Naive thymus-derived CD4-positive, alpha-beta T cell (primary cell): ENCODE data around the gene EPHA8. TPM values are rescaled to one million over a fixed set of nuclear protein-coding genes. Genes with fewer than 3 reads are reported as not detected.

Experiments
- ATAC-seq: fragments of 150-1000 bp; cut with Tn5 transposase; 2 replicates; pipeline ENCODE4 v1.10.0; 2021; ENCODE audit warnings: mild to moderate bottlenecking, moderate library complexity
- CTCF ChIA-PET: fragments of 350-600 bp; sonication (Branson Sonifier 250); formaldehyde crosslinking; loops from one replicate; lab custom pipeline; 2021; ENCODE audit warnings: antibody characterized with exemption; lab: Charles Lee
- POLR2A ChIA-PET: fragments of 350-600 bp; sonication (Branson Sonifier 250); formaldehyde crosslinking; loops from one replicate; lab custom pipeline; 2021; ENCODE audit warnings: antibody characterized with exemption, inconsistent platforms; lab: Charles Lee
- DNase-seq, 9 donors: peaks; one replicate each; pipeline versions ENCODE4 v3.0.0 to v3.0.0-alpha.2; 2020 to 2022; ENCODE audit warnings: mixed read lengths in 1 of 9
- H3K27ac ChIP-seq: one replicate; pipeline ENCODE4 v1.7.0; 2013; ENCODE audit warnings: mild to moderate bottlenecking, low read depth, low read length, moderate library complexity
- H3K27me3 ChIP-seq, 2 donors: one replicate each; pipeline ENCODE4 v1.7.0; 2013; ENCODE audit warnings: low read length in 2 of 2, mild to moderate bottlenecking in 2 of 2, moderate library complexity in 2 of 2; ENCODE audit not compliant: control insufficient read depth in 2 of 2, insufficient read depth in 2 of 2
- H3K36me3 ChIP-seq, 3 experiments: 1 replicate in 2 of 3; 2 replicates in 1 of 3; pipeline ENCODE4 v1.7.0; 2013; ENCODE audit warnings: low read length in 3 of 3, mild to moderate bottlenecking in 3 of 3, moderate library complexity in 1 of 3; ENCODE audit not compliant: insufficient read depth in 3 of 3, control insufficient read depth in 2 of 3
- H3K4me1 ChIP-seq, 2 donors: one replicate each; pipeline ENCODE4 v1.7.0; 2013; ENCODE audit warnings: low read length in 2 of 2, mild to moderate bottlenecking in 2 of 2, moderate library complexity in 1 of 2; ENCODE audit not compliant: control insufficient read depth in 2 of 2, insufficient read depth in 2 of 2
- H3K4me3 ChIP-seq: 2 replicates; pipeline ENCODE4 v1.7.0; 2013; ENCODE audit warnings: mild to moderate bottlenecking, low read length
- H3K9me3 ChIP-seq, 3 experiments: 1 replicate in 2 of 3; 2 replicates in 1 of 3; pipeline ENCODE4 v1.7.0; 2013; ENCODE audit warnings: low read length in 3 of 3; ENCODE audit not compliant: control insufficient read depth in 2 of 3
- H3K27ac Mint-ChIP-seq, 9 donors: one replicate each; pipeline ENCODE4 v1.8.0; 2020 to 2022; ENCODE audit warnings: mixed read lengths in 9 of 9, mild to moderate bottlenecking in 8 of 9, moderate library complexity in 5 of 9, inconsistent platforms in 2 of 9
- H3K27me3 Mint-ChIP-seq, 5 donors: one replicate each; pipeline ENCODE4 v1.8.0; 2021 to 2022; ENCODE audit warnings: mixed read lengths in 5 of 5, mild to moderate bottlenecking in 1 of 5
- H3K36me3 Mint-ChIP-seq, 5 donors: one replicate each; pipeline ENCODE4 v1.8.0; 2020 to 2022; ENCODE audit warnings: mixed read lengths in 5 of 5, mild to moderate bottlenecking in 3 of 5, inconsistent platforms in 1 of 5
- H3K4me1 Mint-ChIP-seq, 7 donors: one replicate each; pipeline ENCODE4 v1.8.0; 2020 to 2022; ENCODE audit warnings: mixed read lengths in 7 of 7, mild to moderate bottlenecking in 3 of 7, inconsistent platforms in 1 of 7
- H3K4me3 Mint-ChIP-seq, 10 donors: one replicate each; pipeline ENCODE4 v1.8.0; 2020 to 2022; ENCODE audit warnings: mild to moderate bottlenecking in 10 of 10, mixed read lengths in 10 of 10, moderate library complexity in 6 of 10, inconsistent platforms in 2 of 10
- H3K9me3 Mint-ChIP-seq, 11 donors: one replicate each; pipeline ENCODE4 v1.8.0; 2020 to 2022; ENCODE audit warnings: mixed read lengths in 11 of 11, mild to moderate bottlenecking in 4 of 11, inconsistent platforms in 1 of 11, moderate library complexity in 1 of 11
- intact Hi-C, 2 donors: fragments of 100-400 bp; cut with micrococcal nuclease; formaldehyde crosslinking; loops; one replicate each; pipeline ENCODE4 v1.15.1; 2023
- polyA plus RNA-seq, 2 donors: library from polyadenylated mRNA; unstranded; fragments of 300-500 nt; fragmentation: Illumina TruSeq; gene quantifications; one replicate each; pipeline ENCODE4 v1.2.3, GENCODE V29; 2021
- total RNA-seq, 6 experiments: library from RNA in 5 of 6; stranded (reverse) in 5 of 6; gene quantifications; 1 replicate in 5 of 6; 2 replicates in 1 of 6; pipeline ENCODE4 v1.2.3 and lab custom pipeline; 2021 to 2026

EPHA8 gene
- total and polyA plus RNA-seq, 7 experiments from 2014 or later, result not detected

DNA sequence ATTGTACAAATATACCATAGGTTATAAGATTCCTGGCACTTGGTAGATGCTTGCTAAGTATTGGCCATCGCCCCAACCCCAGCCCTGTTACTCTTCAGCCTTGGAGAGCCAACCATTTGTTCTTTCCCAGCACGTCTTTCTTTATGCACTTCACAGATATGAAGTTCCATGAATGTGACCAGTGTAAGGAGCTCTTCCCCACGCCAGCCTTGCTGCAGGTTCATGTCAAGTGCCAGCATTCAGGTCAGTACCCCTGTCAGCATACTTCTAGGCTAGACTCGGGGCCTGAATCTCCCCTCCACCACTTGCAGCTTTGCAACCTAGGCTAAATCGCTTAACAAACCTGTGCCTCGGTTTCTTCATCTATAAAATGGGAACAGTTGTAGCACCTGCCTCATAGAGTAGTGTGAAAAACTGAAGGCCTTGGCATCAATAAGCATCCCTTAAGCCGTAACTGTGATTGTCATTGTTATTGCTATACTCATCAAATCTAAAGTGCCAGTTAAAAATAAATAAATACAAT is 41.0 kb upstream of the EPHA8 start:
- Histone ChIP-seq H3K4me1 (no peaks in the 10 kb centered on the region), H3K27me3 (no peaks in the 10 kb centered on the region), H3K9me3 (no peaks in the 10 kb centered on the region), H3K27ac (no peak overlapping the region), H3K4me3 (no peak overlapping the region), H3K36me3 (peaks cover 19 to 94% (median 30%) of the 10 kb centered on the region in 3 experiments)
- Mint-ChIP-seq H3K4me1 (no peaks in the 10 kb centered on the region), H3K27ac (no peak overlapping the region), H3K9me3 (no peaks in the 10 kb centered on the region), H3K36me3 (peaks cover 4 to 83% (median 50%) of the 10 kb centered on the region in 5 donors), H3K4me3 (no peak overlapping the region), H3K27me3 (no peaks in the 10 kb centered on the region)
- intact Hi-C loops, result no loop called here
- no peak for DNase-seq
- ChIA-PET CTCF (no interaction called here), POLR2A (no interaction called here)
- no peak for ATAC-seq

DNA sequence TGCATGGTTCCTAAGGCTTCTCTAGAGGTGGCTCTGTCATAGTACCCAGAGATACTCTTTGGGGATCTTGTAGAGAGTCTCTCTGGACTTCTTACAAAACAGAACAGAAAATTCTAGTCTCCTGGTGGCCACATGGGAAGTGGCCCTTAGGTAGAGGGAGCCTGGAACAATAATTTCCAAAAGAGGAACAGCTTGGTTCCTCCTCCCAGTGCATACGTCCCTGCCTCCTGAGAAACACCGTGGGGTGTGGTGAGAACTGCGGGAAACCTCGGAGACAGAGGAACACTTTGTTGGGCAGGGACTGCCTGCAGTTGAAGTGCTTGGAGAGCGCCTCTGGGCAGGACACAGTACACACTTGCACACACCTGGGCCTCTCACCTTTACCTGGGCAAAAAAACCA is 38.8 kb upstream of the EPHA8 start:
- intact Hi-C loops, result no loop called here
- no peak overlapping the region for H3K4me3 ChIP-seq
- H3K27me3 ChIP-seq, result no peaks in the 10 kb centered on the region
- Mint-ChIP-seq H3K27me3 (no peaks in the 10 kb centered on the region), H3K9me3 (no peaks in the 10 kb centered on the region), H3K27ac (no peak overlapping the region), H3K4me3 (no peak overlapping the region), H3K4me1 (no peaks in the 10 kb centered on the region), H3K36me3 (peaks cover 5 to 76% (median 37%) of the 10 kb centered on the region in 5 donors)
- DNase-seq, result no peak
- H3K9me3 ChIP-seq, result no peaks in the 10 kb centered on the region
- peaks cover 1 to 93% (median 23%) of the 10 kb centered on the region in 3 experiments for H3K36me3 ChIP-seq
- CTCF ChIA-PET, result no interaction called here
- ATAC-seq, result no peak
- no peak overlapping the region for H3K27ac ChIP-seq
- no peaks in the 10 kb centered on the region for H3K4me1 ChIP-seq
- POLR2A ChIA-PET, result no interaction called here

DNA sequence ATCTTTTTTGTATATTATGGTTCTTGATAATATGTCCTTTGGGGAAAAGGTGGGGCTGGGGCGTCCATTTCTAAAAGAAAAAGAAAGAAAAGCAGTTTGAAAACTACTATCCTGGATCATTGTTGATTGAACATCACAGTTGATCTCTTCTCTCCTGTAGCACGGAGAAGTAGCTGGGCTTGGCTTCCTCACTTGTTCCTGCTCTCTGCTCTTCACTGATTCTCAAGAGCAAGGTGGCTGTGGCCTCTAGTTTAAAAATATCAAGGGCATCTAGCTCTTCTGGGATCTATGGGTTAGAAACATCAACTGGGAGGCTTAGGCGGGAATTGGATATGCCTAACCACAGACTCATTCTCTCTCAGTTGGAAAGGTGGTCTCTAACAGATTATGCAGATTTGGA is 38.1 kb upstream of the EPHA8 start:
- H3K4me1 Mint-ChIP-seq, result no peaks in the 10 kb centered on the region
- Histone ChIP-seq H3K27ac (no peak overlapping the region), H3K27me3 (no peaks in the 10 kb centered on the region), H3K4me1 (no peaks in the 10 kb centered on the region), H3K4me3 (no peak overlapping the region), H3K9me3 (no peaks in the 10 kb centered on the region), H3K36me3 (peaks cover 0 to 88% (median 23%) of the 10 kb centered on the region in 3 experiments)
- no peak overlapping the region for H3K4me3 Mint-ChIP-seq
- H3K27me3 Mint-ChIP-seq, result no peaks in the 10 kb centered on the region
- peaks cover 4 to 76% (median 34%) of the 10 kb centered on the region in 5 donors for H3K36me3 Mint-ChIP-seq
- intact Hi-C loops, result no loop called here
- H3K27ac Mint-ChIP-seq, result no peak overlapping the region
- ChIA-PET POLR2A (no interaction called here), CTCF (no interaction called here)
- H3K9me3 Mint-ChIP-seq, result no peaks in the 10 kb centered on the region
- DNase-seq (no peak), ATAC-seq (no peak)

DNA sequence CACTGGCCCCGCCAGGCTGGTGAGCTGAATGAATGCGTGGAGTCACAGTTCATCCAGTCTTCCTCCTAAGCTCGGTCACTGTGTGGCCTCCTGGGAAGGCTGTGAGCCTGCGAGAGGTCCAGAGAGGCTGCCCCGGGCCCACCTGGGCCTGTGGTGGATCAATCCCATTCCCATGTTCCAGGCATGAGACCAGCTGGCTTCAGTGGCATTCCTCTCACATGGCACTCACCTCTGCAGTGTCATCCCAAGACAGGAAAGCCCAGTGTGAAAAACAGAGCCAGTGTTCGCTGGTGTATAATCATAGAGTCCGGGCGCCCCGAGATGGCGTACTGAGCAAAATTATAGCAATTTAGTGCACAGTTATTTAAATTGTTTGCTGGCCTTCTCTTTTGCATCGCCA is 37.6 kb upstream of the EPHA8 start:
- ATAC-seq (no peak), DNase-seq (no peak)
- no peak overlapping the region for H3K27ac ChIP-seq
- intact Hi-C loops, result no loop called here
- peaks cover 0 to 84% (median 23%) of the 10 kb centered on the region in 3 experiments for H3K36me3 ChIP-seq
- H3K4me1 ChIP-seq, result no peaks in the 10 kb centered on the region
- Mint-ChIP-seq H3K9me3 (no peaks in the 10 kb centered on the region), H3K27me3 (no peaks in the 10 kb centered on the region), H3K4me1 (no peaks in the 10 kb centered on the region), H3K27ac (no peak overlapping the region), H3K36me3 (peaks cover 3 to 74% (median 30%) of the 10 kb centered on the region in 5 donors), H3K4me3 (no peak overlapping the region)
- no peaks in the 10 kb centered on the region for H3K27me3 ChIP-seq
- ChIA-PET CTCF (no interaction called here), POLR2A (no interaction called here)
- no peaks in the 10 kb centered on the region for H3K9me3 ChIP-seq
- no peak overlapping the region for H3K4me3 ChIP-seq

DNA sequence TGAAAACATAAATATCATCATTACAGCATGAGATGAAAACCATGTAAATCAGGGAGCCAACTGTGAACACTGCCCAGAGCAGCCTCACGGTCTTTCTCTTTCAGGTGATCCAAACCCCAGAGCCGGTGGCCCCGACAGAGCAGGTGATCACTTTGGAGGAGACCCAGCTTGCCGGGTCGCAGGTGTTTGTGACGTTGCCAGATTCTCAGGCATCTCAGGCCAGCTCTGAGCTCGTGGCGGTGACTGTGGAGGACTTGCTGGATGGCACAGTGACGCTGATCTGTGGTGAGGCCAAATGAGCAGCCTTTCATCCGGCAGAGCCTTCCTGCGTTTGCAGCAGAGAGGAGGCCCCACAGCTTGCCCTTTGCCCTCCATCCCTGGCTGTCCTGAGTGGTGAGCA is 37.2 kb upstream of the EPHA8 start:
- DNase-seq, result no peak
- no peaks in the 10 kb centered on the region for H3K9me3 Mint-ChIP-seq
- peaks cover 0 to 80% (median 23%) of the 10 kb centered on the region in 3 experiments for H3K36me3 ChIP-seq
- no peaks in the 10 kb centered on the region for H3K4me1 ChIP-seq
- H3K4me3 ChIP-seq, result no peak overlapping the region
- ChIA-PET POLR2A (no interaction called here), CTCF (no interaction called here)
- H3K27ac Mint-ChIP-seq, result no peak overlapping the region
- no peaks in the 10 kb centered on the region for H3K9me3 ChIP-seq
- H3K4me3 Mint-ChIP-seq, result no peak overlapping the region
- no peak overlapping the region for H3K27ac ChIP-seq
- no peak for ATAC-seq
- H3K27me3 Mint-ChIP-seq, result no peaks in the 10 kb centered on the region
- H3K27me3 ChIP-seq, result no peaks in the 10 kb centered on the region
- no peaks in the 10 kb centered on the region for H3K4me1 Mint-ChIP-seq
- peaks cover 3 to 70% (median 27%) of the 10 kb centered on the region in 5 donors for H3K36me3 Mint-ChIP-seq
- intact Hi-C loops, result no loop called here

DNA sequence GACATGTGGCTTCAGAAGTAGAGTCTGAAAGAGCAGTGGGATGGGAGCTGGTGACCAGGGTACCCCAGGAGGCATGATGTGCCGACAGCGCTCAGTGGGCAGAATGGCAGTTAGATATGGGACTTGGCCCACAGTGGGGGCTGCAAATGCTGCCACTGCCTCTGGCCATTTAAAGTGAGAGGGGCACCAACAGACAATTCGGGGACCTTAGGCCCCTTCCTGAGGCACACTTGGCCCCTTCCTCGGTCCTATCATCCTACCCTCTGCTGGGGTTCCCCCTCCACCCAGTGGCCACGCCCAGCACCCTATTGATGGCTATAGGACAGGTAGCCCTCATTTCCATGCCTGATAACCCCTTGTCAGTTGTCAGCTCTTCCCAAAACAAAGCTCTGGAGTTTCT is 36.6 kb upstream of the EPHA8 start:
- no peak for ATAC-seq
- no peak for DNase-seq
- Histone ChIP-seq H3K4me1 (no peaks in the 10 kb centered on the region), H3K27ac (no peak overlapping the region), H3K9me3 (no peaks in the 10 kb centered on the region), H3K4me3 (no peak overlapping the region), H3K36me3 (peaks cover 0 to 76% (median 19%) of the 10 kb centered on the region in 3 experiments), H3K27me3 (no peaks in the 10 kb centered on the region)
- no peaks in the 10 kb centered on the region for H3K9me3 Mint-ChIP-seq
- H3K27me3 Mint-ChIP-seq, result no peaks in the 10 kb centered on the region
- intact Hi-C loops, result no loop called here
- no peak overlapping the region for H3K27ac Mint-ChIP-seq
- no peak overlapping the region for H3K4me3 Mint-ChIP-seq
- ChIA-PET POLR2A (no interaction called here), CTCF (interaction anchor here (0.6 kb wide), 1 partner anchor 1953 kb away, joined by 3 read pairs; no protein-coding TSS in a partner anchor)
- no peaks in the 10 kb centered on the region for H3K4me1 Mint-ChIP-seq
- H3K36me3 Mint-ChIP-seq, result peaks cover 3 to 66% (median 21%) of the 10 kb centered on the region in 5 donors

DNA sequence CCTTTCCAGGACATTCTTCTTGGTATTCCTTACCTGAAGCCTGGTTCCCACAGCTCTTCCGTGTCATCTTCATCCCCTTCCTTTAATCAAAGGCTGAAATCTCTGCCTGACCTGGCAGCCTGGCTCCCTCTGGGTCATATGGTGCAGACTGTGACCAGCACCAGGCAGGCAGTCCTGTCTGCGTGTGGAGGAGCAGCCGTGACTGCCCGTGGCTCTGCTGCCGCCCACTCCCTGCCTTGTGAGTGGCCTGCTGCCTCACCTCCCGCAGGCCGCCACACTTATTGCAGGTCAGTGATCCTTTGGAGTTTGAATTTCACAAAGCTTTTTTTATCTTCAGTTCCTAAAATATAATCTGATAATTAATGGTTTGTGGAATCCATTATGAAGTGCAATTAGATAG is 36.2 kb upstream of the EPHA8 start:
- Histone ChIP-seq H3K4me1 (no peaks in the 10 kb centered on the region), H3K4me3 (no peak overlapping the region), H3K36me3 (peaks cover 0 to 76% (median 18%) of the 10 kb centered on the region in 3 experiments), H3K9me3 (no peaks in the 10 kb centered on the region), H3K27me3 (no peaks in the 10 kb centered on the region), H3K27ac (no peak overlapping the region)
- Mint-ChIP-seq H3K4me1 (no peaks in the 10 kb centered on the region), H3K4me3 (no peak overlapping the region), H3K27ac (no peak overlapping the region), H3K27me3 (no peaks in the 10 kb centered on the region), H3K36me3 (peaks cover 3 to 65% (median 19%) of the 10 kb centered on the region in 5 donors), H3K9me3 (no peaks in the 10 kb centered on the region)
- DNase-seq (no peak), ATAC-seq (no peak)
- intact Hi-C loops, result no loop called here
- POLR2A ChIA-PET, result no interaction called here
- CTCF ChIA-PET, result interaction anchor here (0.6 kb wide), 1 partner anchor 1952 kb away, joined by 3 read pairs; no protein-coding TSS in a partner anchor
